Small intestine (tissue), 7 donors: ENCODE data around the gene OGFR. TPM values are rescaled to one million over a fixed set of nuclear protein-coding genes. Genes with fewer than 3 reads are reported as not detected.
A peak's percentile ranks its signal among the peaks of the same experiment; 100 is the strongest.

Source experiments
- DNase-seq, 2 donors: peaks; one replicate each; pipeline versions ENCODE4 v3.0.0 to v3.0.0-alpha.2; 2013
- FAIRE-seq: peaks from 2 replicates; lab custom pipeline; 2012; peaks lifted over from hg19 to GRCh38; lab: Jason Lieb, UNC
- H3K27ac ChIP-seq, 3 donors: one replicate each; pipeline ENCODE4 v1.5.1; 2013; ENCODE audit warnings: low read length in 2 of 3, mild to moderate bottlenecking in 2 of 3, control low read depth in 1 of 3, inconsistent platforms in 1 of 3, low read depth in 1 of 3, moderate library complexity in 1 of 3
- H3K27me3 ChIP-seq, 3 donors: one replicate each; pipeline ENCODE4 v1.6.1; 2013; ENCODE audit warnings: low read length in 3 of 3, inconsistent platforms in 1 of 3; ENCODE audit not compliant: control insufficient read depth in 3 of 3, insufficient read depth in 3 of 3
- H3K36me3 ChIP-seq, 3 donors: one replicate each; pipeline ENCODE4 v1.6.1; 2013; ENCODE audit warnings: low read length in 3 of 3, inconsistent platforms in 1 of 3, low read depth in 1 of 3, mild to moderate bottlenecking in 1 of 3, moderate library complexity in 1 of 3; ENCODE audit not compliant: control insufficient read depth in 3 of 3, insufficient read depth in 2 of 3
- H3K4me1 ChIP-seq, 3 donors: one replicate each; pipeline ENCODE4 v1.6.1; 2013; ENCODE audit warnings: low read length in 2 of 3, inconsistent platforms in 1 of 3, low read depth in 1 of 3, mild to moderate bottlenecking in 1 of 3, moderate library complexity in 1 of 3; ENCODE audit not compliant: control insufficient read depth in 3 of 3, insufficient read depth in 2 of 3
- H3K4me3 ChIP-seq, 3 donors: one replicate each; pipeline ENCODE4 v1.5.1; 2013; ENCODE audit warnings: low read length in 3 of 3, control low read depth in 1 of 3, inconsistent platforms in 1 of 3, low read depth in 1 of 3, mild to moderate bottlenecking in 1 of 3, moderate library complexity in 1 of 3
- H3K9me3 ChIP-seq, 2 donors: one replicate each; pipeline ENCODE4 v1.6.1; 2013; ENCODE audit warnings: low read depth in 1 of 2, low read length in 1 of 2; ENCODE audit not compliant: control insufficient read depth in 2 of 2, insufficient read depth in 1 of 2
- WGBS, 3 donors: extraction: QIAGEN DNeasy Blood & Tissue Kit; methylation state at CpG; one replicate each; pipeline ENCODE4 v1.1.7; 2013; 5-methylcytosine and 5-hydroxymethylcytosine counted together
- polyA plus RNA-seq, 4 donors: library from polyadenylated mRNA; stranded (reverse) in 3 of 4; unstranded in 1 of 4; fragments of 200-250 nt in 3 of 4; fragments of 120-200 nt in 1 of 4; gene quantifications; one replicate each; pipeline versions ENCODE4 v1.2.1 to v1.2.3, GENCODE V29; 2013
- donor health status: healthy with polysubstance abuse.
- donor health status: control.
- donor health status: control.
- donor health status: Bipolar disorder and iron deficiency.
- donor health status: healthy.

The OGFR gene
- polyA plus RNA-seq, 4 donors: 46.6 to 88.3 (median 66.3) TPM

DNA sequence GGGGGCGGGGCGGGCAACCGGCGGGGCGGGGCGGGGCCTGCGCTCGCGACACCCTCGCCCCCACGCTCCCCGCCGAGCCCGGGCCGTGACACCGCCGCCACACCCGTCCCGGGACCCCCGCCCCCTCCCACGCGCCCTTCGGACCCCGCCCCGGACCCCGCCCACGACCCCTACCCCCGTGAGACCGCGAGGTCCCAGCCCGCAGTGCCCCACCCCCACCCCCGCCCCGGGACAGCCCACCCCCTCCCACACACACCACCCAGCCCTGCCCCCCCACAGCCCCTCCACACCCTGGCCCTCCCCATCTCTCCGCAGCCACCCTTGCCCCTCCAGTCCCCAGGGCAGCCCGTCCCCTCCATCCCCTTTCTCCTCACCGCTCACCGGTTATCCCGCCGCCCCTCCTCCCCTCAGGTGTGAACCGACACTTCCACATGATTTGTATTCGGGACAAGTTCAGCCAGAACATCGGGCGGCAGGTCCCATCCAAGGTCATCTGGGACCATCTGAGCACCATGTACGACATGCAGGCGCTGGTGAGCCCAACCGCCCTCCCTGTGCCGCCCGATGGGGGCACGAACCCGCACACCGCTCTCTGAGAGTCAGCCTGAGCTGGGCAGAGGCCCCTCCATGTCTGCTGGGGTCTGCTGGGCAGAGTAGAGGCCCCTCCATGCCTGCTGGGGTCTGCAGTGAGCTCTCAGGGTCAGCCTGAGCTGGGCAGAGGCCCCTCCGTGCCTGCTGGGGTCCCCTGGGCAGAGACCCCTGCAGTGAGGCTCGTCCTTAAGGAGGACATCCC lies 7.7 kb upstream of the OGFR start:
- H3K4me1 ChIP-seq: peaks cover 2 to 34% (median 4%) of the 10 kb centered on the region in 3 donors
- H3K4me3 ChIP-seq: peak overlapping the region; percentile 40 to 77 (median 52)
- peak overlapping the region; percentile 79 to 97 (median 88) for H3K27ac ChIP-seq
- 17 to 34% (median 23%) methylated on average over 16 to 53 of the region's 53 CpGs for WGBS, 3 donors
- no peaks in the 10 kb centered on the region for H3K9me3 ChIP-seq
- peaks cover 0 to 4% (median 0%) of the 10 kb centered on the region in 3 donors for H3K27me3 ChIP-seq
- H3K36me3 ChIP-seq: peaks cover 9 to 50% (median 9%) of the 10 kb centered on the region in 3 donors
- DNase-seq (peak in 1 of 2 donors; percentile 39), FAIRE-seq (no peak)

DNA sequence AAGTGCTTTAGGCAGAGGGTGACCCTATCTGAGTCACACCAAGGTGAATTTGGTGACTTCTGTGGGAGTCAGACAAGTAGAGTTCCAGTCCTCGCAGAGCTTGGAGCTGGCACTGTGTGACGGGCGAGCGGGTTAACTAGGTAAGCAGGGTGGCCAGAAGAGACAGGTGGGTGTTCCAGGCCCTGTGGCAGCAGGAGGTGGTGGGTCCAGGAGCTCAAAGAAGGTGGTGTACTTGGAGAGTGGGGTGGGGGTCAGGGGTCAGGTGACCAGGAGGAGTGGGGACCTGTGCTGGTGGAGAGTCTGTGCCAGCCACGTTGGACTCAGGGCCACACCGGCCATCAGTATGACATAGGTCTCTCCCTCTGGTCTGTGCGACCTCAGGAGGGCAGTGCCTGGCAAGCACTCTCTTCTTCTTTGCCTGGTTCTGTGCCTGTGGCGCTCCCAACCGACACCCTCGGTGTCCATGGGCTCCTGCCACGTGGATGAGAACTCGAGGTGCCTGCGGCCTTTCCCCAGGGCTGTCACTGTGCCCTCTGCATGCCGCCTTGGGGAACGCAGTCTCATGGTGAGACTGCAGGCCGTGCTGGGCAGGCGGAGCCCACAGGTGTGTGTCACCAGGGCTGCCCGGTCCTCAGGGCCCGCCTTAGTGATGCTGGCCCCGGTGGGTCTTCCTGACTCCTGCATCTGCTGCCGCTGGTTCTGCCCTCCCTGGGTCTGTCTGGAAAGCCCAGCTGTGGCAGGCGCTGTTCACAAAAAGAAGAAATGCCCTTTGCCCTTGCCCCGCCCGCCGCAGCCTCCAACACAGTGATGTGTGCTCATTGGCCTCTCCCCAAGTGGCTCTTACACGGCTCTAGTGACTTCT lies 6.7 kb upstream of the OGFR start:
- H3K9me3 ChIP-seq: no peaks in the 10 kb centered on the region
- peaks cover 0 to 4% (median 0%) of the 10 kb centered on the region in 3 donors for H3K27me3 ChIP-seq
- no peak overlapping the region for H3K4me3 ChIP-seq
- WGBS, 3 donors: 26 to 64% (median 54%) methylated on average over 26 of the region's 26 CpGs
- DNase-seq (peak; percentile 79 to 89), FAIRE-seq (no peak)
- H3K4me1 ChIP-seq: peaks cover 2 to 34% (median 4%) of the 10 kb centered on the region in 3 donors
- peak overlapping the region; percentile 73 to 88 (median 79) for H3K27ac ChIP-seq
- H3K36me3 ChIP-seq: peaks cover 9 to 52% (median 9%) of the 10 kb centered on the region in 3 donors

DNA sequence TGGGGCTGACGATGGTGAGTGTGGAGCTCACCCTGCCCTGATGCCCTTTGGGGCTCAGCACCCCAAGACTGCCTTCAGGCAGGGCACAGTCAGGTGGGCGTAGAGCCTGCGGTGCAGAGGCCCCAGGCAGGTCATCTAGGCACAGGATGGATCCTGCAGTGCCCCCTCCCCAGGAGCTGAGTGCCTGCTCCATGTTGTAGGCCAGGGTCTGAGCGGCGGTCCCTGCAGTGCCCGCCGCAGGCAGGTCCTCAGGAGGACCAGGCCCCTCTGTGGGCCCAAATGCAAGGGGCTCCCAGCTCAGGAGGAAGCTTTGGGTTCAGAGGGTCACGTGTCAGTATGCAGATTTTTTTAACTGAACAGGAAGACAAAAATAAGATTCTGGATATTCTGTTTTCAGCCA lies 5.6 kb upstream of the OGFR start:
- Histone ChIP-seq H3K27me3 (no peaks in the 10 kb centered on the region), H3K4me3 (no peak overlapping the region), H3K36me3 (peaks cover 9 to 52% (median 9%) of the 10 kb centered on the region in 3 donors), H3K27ac (no peak overlapping the region), H3K4me1 (peaks cover 0 to 30% (median 2%) of the 10 kb centered on the region in 3 donors), H3K9me3 (no peaks in the 10 kb centered on the region)
- FAIRE-seq (no peak), DNase-seq (no peak)
- WGBS, 3 donors: 91 to 94% (median 93%) methylated on average over 7 to 8 of the region's 8 CpGs

DNA sequence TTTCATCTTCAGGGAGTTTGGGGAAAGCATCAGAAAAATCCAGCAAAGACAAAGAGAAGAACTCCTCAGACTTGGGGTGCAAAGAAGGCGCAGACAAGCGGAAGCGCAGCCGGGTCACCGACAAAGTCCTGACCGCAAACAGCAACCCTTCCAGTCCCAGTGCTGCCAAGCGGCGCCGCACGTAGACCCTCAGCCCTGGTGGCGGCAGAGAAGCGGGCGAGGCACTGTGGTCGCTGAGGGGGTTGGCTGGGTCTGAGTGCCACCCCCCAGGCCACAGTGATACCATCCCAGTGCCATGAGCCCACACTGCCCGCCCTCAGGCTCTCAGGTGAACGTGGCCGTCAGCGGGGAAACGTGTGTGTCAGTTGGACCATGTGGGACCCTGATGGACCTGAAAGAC lies 5.2 kb upstream of the OGFR start:
- Histone ChIP-seq H3K9me3 (no peaks in the 10 kb centered on the region), H3K4me1 (peaks cover 0 to 32% (median 2%) of the 10 kb centered on the region in 3 donors), H3K27me3 (no peaks in the 10 kb centered on the region), H3K36me3 (peaks cover 9 to 52% (median 9%) of the 10 kb centered on the region in 3 donors), H3K4me3 (no peak overlapping the region), H3K27ac (no peak overlapping the region)
- no peak for FAIRE-seq
- no peak for DNase-seq
- WGBS, 3 donors: 97 to 98% (median 97%) methylated on average over 19 of the region's 19 CpGs

DNA sequence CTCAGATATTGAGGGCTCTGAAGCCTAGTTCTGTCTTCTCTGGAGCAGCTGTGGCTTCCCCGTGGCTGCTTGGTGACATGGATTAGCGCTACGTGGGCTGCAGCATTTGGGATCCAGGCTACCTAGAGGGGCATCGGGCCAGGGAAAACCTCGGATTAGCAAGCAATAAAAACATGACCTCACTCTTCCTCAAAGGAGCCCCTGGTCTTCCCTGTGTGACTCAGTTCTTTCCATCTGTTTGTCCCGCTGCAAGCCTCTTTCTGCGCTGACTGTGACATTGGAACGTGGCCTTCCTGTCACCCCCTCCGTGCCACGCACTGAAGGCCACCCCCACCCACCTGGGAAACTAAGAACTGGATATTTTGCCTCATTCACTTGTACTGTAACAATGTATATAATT lies 4.8 kb upstream of the OGFR start:
- Histone ChIP-seq H3K9me3 (no peaks in the 10 kb centered on the region), H3K4me1 (peaks cover 0 to 28% (median 2%) of the 10 kb centered on the region in 3 donors), H3K27ac (no peak overlapping the region), H3K27me3 (no peaks in the 10 kb centered on the region), H3K4me3 (no peak overlapping the region), H3K36me3 (peaks cover 9 to 52% (median 9%) of the 10 kb centered on the region in 3 donors)
- DNase-seq (no peak), FAIRE-seq (no peak)
- WGBS, 3 donors: 77 to 92% (median 91%) methylated on average over 10 of the region's 10 CpGs

DNA sequence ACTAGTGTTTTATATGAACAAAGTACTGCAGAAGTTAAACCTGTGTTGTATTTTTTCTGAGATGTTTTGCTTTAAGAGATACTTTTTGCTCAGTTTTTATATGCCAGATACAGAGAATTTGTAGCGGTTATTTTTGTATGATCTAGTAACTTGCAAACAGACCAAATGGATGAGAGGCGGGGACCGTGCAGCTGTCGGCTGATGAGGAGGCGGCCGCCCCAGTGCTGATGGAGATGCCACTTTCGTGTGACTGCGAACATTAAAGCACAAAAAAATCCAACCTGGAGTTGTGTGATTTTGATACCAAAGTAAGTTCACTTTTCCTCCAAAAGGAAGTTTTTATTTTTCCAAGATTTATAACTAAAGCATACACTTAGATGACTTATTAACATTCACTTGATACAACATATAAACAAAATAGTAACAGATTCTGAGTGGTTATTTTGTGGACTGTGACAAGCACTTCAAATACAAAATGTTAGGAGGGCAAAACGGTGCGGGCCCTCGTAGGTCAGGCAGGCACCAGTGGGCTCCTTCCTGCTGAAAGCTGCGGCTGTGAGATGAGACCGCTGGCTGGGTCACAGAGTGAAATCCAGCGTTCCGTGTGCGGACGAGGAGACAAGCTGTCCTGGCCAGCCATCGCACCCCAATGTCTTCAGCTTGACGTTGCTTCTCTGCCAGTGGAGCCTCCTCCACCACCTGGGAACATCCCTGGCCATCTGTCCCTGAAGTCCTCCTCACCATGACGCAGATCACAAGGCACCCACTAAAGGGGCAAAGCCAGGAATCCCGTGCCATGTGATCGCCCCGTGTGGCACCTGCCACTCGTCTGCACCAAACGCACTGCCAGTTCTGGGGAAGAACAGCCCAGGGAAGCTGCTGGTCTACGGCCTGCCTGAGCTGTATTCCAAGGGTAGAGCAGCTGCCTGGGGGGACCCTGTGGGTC lies 4.0 kb upstream of the OGFR start:
- Histone ChIP-seq H3K9me3 (no peaks in the 10 kb centered on the region), H3K4me1 (peaks cover 0 to 26% (median 2%) of the 10 kb centered on the region in 3 donors), H3K27me3 (no peaks in the 10 kb centered on the region), H3K36me3 (peaks cover 9 to 52% (median 9%) of the 10 kb centered on the region in 3 donors), H3K4me3 (no peak overlapping the region), H3K27ac (no peak overlapping the region)
- 88 to 90% (median 89%) methylated on average over 26 of the region's 26 CpGs for WGBS, 3 donors
- FAIRE-seq (no peak), DNase-seq (no peak)

DNA sequence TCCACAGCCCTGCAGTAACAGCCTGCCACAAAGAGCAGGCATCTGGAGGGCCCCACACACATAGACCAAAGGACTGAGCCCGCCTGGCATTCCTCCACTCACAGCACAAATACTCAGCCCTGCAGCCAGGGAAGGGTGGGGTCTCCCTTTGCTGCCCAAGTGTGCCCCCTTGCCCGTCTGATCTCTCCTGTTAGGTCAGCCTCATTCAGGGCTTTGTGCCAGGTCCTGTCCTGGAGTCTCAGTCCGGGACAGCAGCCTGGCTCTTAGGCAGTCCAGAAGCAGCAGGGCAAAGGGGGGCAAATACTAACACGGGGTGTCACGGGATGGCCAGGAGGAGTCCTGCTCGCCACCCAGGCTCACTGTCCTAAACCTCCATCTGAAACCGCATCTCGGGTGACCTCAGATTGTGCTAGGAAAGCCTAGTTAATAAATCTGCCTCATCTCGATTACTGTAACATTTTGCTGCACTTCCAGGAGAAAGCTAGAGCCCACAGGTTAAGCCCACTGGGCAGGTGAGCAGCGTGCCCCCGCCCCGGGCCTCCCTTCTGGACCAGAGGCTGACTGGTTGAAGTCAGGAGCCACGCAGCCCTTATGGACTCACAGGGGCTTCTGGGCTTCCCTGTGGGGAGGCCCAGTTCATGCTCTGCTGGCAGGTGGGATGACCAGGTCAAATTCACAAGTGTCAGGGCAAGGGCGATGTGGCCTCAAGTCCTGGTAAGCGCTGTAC lies 3.2 kb upstream of the OGFR start:
- WGBS, 3 donors: 85 to 87% (median 85%) methylated on average over 15 of the region's 15 CpGs
- Histone ChIP-seq H3K4me1 (peaks cover 2 to 34% (median 4%) of the 10 kb centered on the region in 3 donors), H3K9me3 (no peaks in the 10 kb centered on the region), H3K36me3 (peaks cover 9 to 60% (median 9%) of the 10 kb centered on the region in 3 donors), H3K27ac (no peak overlapping the region), H3K27me3 (no peaks in the 10 kb centered on the region), H3K4me3 (no peak overlapping the region)
- FAIRE-seq (no peak), DNase-seq (no peak)
